ENCODE data around the gene MTCH1.
"Not testable (repeated sequence)": the region's sequence is repeated elsewhere in the genome, so short reads cannot be mapped to it uniquely, and the experiment has no call there.

MTCH1 gene

GRCh38 chr6:36946526-36946925 lies 39.5 kb downstream of the MTCH1 start:
- no peak for DNase-seq

GRCh38 chr6:36945301-36945700 lies 40.7 kb downstream of the MTCH1 start:
- no peak for DNase-seq

- no peak for DNase-seq
These were observed 41.3 kb downstream of the MTCH1 start for GRCh38 chr6:36944650-36945049.

GRCh38 chr6:36942329-36942728 lies 43.7 kb downstream of the MTCH1 start:
- DNase-seq = not testable (repeated sequence)

GRCh38 chr6:36941561-36941960 lies 44.4 kb downstream of the MTCH1 start:
- DNase-seq = not testable (repeated sequence)

- DNase-seq = no peak
These were observed 46.0 kb downstream of the MTCH1 start for GRCh38 chr6:36940027-36940426.

GRCh38 chr6:36939005-36939404 lies 47.0 kb downstream of the MTCH1 start:
- not testable (repeated sequence) for DNase-seq

GRCh38 chr6:36938536-36938935 lies 47.5 kb downstream of the MTCH1 start:
- no peak for DNase-seq

GRCh38 chr6:36937896-36938295 lies 48.1 kb downstream of the MTCH1 start:
- no peak for DNase-seq

- no peak for DNase-seq
These were observed 49.2 kb downstream of the MTCH1 start for GRCh38 chr6:36936824-36937223.

GRCh38 chr6:36934901-36935300 lies 51.1 kb downstream of the MTCH1 start:
- no peak for DNase-seq

GRCh38 chr6:36933519-36933918 lies 52.5 kb downstream of the MTCH1 start:
- no peak for DNase-seq

- DNase-seq = no peak
These were observed 52.9 kb downstream of the MTCH1 start for GRCh38 chr6:36933102-36933501.

GRCh38 chr6:36930483-36930882 lies 55.5 kb downstream of the MTCH1 start:
- no peak for DNase-seq

GRCh38 chr6:36929607-36930006 lies 56.4 kb downstream of the MTCH1 start:
- no peak for DNase-seq

- DNase-seq = no peak
These were observed 56.8 kb downstream of the MTCH1 start for GRCh38 chr6:36929152-36929551.

- no peak for DNase-seq
These were observed 57.5 kb downstream of the MTCH1 start for GRCh38 chr6:36928547-36928918.

GRCh38 chr6:36927691-36928546 lies 58.1 kb downstream of the MTCH1 start:
- DNase-seq = no peak

- DNase-seq = no peak
These were observed 59.1 kb downstream of the MTCH1 start for GRCh38 chr6:36926708-36927513.

- no peak for DNase-seq
These were observed 60.2 kb downstream of the MTCH1 start for GRCh38 chr6:36925809-36926208.

- no peak for DNase-seq
These were observed 61.1 kb downstream of the MTCH1 start for GRCh38 chr6:36924778-36925374.

- DNase-seq = no peak
These were observed 61.9 kb downstream of the MTCH1 start for GRCh38 chr6:36924131-36924530.

- DNase-seq = no peak
These were observed 65.5 kb downstream of the MTCH1 start for GRCh38 chr6:36920546-36920945.

- DNase-seq = no peak
These were observed 65.9 kb downstream of the MTCH1 start for GRCh38 chr6:36920049-36920448.

All from NCI-H2029 treated with DMSO at 0.1 percent for 48 hours (cell line).